ENCODE results near the gene NDUFS7.

NDUFS7 gene

DNA sequence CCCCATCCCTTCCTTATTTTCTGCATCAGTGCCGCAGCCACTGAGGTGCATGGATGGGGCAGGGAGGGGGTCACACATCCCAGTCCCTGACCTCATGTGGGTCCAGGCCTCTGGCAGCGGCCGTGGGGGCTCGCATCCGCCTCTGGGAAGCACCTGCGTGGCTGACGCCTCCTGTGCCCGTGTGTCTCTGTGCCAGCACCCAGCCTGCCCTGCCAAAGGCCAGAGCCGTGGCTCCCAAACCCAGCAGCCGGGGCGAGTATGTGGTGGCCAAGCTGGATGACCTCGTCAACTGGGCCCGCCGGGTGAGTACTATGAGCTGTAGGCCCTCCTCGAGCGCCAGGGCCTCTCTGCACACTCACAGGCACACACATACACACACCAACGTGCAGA is 4.9 kb downstream of the NDUFS7 start:
- ATAC-seq (ENCODE audit: low read depth), result no peak
- Histone ChIP-seq H3K9me3 (ENCODE audit: severe bottlenecking) (no peaks in the 10 kb centered on the region), H3K36me3 (ENCODE audit: low read depth) (peaks cover 19% of the 10 kb centered on the region), H3K27ac (ENCODE audit: poor library complexity, severe bottlenecking) (no peak overlapping the region), H3K4me3 (ENCODE audit: severe bottlenecking) (no peak overlapping the region), H3K27me3 (ENCODE audit: insufficient read depth, poor library complexity, severe bottlenecking) (no peaks in the 10 kb centered on the region), H3K4me1 (ENCODE audit: insufficient read depth, poor library complexity, severe bottlenecking) (no peaks in the 10 kb centered on the region)
- TF ChIP-seq, protein P1, sequence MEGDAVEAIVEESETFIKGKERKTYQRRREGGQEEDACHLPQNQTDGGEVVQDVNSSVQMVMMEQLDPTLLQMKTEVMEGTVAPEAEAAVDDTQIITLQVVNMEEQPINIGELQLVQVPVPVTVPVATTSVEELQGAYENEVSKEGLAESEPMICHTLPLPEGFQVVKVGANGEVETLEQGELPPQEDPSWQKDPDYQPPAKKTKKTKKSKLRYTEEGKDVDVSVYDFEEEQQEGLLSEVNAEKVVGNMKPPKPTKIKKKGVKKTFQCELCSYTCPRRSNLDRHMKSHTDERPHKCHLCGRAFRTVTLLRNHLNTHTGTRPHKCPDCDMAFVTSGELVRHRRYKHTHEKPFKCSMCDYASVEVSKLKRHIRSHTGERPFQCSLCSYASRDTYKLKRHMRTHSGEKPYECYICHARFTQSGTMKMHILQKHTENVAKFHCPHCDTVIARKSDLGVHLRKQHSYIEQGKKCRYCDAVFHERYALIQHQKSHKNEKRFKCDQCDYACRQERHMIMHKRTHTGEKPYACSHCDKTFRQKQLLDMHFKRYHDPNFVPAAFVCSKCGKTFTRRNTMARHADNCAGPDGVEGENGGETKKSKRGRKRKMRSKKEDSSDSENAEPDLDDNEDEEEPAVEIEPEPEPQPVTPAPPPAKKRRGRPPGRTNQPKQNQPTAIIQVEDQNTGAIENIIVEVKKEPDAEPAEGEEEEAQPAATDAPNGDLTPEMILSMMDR (IDR thresholded peaks at IDR 0.05; ENCODE audit: poor library complexity, severe bottlenecking), result no peak
- DNase-seq (ENCODE audit: low spot score), result no peak

DNA sequence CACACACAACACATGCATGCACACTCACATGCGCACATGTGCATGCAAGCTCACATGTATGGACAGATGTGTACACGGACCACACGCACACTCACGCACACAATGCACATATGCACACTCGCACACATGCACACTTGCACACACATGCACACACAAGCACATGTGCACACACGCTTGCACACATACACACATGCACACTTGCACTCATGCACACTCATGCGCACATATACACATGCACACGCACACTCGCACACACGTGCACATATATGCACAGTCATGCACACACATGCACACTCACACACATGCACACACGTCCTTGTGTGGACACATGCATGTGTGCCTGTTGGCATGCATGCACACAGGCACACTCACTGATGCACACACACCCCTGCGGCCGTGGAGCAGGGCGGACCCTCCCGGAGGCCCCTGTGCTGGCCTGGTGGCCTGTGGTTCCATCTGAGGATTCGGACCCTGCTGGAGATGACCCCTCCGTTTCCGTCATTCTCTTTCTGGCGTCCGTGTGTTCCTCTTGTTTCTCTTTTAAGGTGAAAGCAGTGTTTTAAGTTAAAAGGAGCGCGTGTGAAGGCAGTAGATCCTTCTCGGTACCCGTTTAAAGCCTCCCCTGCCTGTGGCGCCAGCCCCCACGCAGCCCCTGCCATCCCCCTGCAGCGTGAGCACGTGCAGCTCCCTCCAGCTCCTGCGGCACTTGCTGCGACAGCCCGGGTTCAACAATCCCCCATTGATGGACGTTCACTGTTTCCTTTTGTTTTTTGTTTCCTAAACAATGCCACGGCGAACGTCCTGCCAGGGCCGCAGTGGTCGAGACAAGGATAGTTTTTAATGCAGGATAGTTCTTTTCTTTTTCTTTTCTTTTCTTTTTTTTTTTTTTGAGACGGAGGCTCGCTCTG is 5.6 kb downstream of the NDUFS7 start:
- no peak for ATAC-seq (ENCODE audit: low read depth)
- no peaks in the 10 kb centered on the region for H3K4me1 ChIP-seq (ENCODE audit: insufficient read depth, poor library complexity, severe bottlenecking)
- H3K27ac ChIP-seq (ENCODE audit: poor library complexity, severe bottlenecking), result no peak overlapping the region
- H3K36me3 ChIP-seq (ENCODE audit: low read depth), result peaks cover 19% of the 10 kb centered on the region
- H3K9me3 ChIP-seq (ENCODE audit: severe bottlenecking), result no peaks in the 10 kb centered on the region
- H3K4me3 ChIP-seq (ENCODE audit: severe bottlenecking), result no peak overlapping the region
- TF ChIP-seq, protein P1 (IDR thresholded peaks at IDR 0.05; ENCODE audit: poor library complexity, severe bottlenecking), result no peak
- H3K27me3 ChIP-seq (ENCODE audit: insufficient read depth, poor library complexity, severe bottlenecking), result no peaks in the 10 kb centered on the region
- DNase-seq (ENCODE audit: low spot score), result no peak

DNA sequence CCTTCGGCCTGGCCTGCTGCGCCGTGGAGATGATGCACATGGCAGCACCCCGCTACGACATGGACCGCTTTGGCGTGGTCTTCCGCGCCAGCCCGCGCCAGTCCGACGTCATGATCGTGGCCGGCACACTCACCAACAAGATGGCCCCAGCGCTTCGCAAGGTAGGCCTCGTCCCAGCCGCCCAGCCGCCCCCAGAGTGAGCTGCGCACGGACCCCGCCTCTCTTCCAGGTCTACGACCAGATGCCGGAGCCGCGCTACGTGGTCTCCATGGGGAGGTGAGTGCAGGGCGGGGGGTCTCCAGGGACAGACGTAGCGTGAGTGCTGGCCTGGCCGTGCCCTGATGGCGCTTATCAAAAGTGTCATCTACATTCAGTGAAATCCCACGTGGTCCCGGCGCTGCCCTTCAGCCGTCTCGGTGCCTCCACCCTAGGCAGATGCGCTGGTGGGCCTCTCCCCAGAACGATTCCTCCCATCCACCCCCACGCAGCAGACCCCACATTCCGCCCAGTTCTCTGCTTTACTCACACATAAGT is 7.2 kb downstream of the NDUFS7 start:
- H3K27ac ChIP-seq (ENCODE audit: poor library complexity, severe bottlenecking), result no peak overlapping the region
- H3K9me3 ChIP-seq (ENCODE audit: severe bottlenecking), result no peaks in the 10 kb centered on the region
- H3K4me3 ChIP-seq (ENCODE audit: severe bottlenecking), result no peak overlapping the region
- H3K36me3 ChIP-seq (ENCODE audit: low read depth), result peaks cover 19% of the 10 kb centered on the region
- TF ChIP-seq, protein P1 (IDR thresholded peaks at IDR 0.05; ENCODE audit: poor library complexity, severe bottlenecking), result no peak
- peaks cover 4% of the 10 kb centered on the region for H3K4me1 ChIP-seq (ENCODE audit: insufficient read depth, poor library complexity, severe bottlenecking)
- DNase-seq (ENCODE audit: low spot score), result no peak
- no peaks in the 10 kb centered on the region for H3K27me3 ChIP-seq (ENCODE audit: insufficient read depth, poor library complexity, severe bottlenecking)
- ATAC-seq (ENCODE audit: low read depth), result no peak

DNA sequence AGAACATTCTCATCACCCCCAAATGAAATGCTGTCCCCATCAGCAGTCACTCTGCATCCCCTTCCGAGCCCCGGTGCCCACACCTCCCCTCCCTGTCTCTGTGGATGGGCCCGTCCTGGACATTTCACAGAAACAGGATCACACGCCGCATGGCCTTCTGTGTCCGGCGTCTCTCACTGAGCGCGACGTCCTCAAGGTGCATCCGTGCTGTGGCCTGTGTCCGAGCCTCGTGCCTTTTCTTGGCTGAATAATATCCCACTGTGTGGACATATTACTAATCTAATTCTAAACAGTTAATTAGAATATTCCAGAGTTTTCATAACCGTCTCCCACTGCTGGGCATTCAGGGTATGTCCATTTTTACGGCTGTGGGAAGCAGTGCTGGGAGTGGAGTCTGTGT is 8.7 kb downstream of the NDUFS7 start:
- H3K36me3 ChIP-seq (ENCODE audit: low read depth), result peaks cover 19% of the 10 kb centered on the region
- H3K27ac ChIP-seq (ENCODE audit: poor library complexity, severe bottlenecking), result no peak overlapping the region
- H3K27me3 ChIP-seq (ENCODE audit: insufficient read depth, poor library complexity, severe bottlenecking), result no peaks in the 10 kb centered on the region
- H3K9me3 ChIP-seq (ENCODE audit: severe bottlenecking), result no peaks in the 10 kb centered on the region
- peaks cover 4% of the 10 kb centered on the region for H3K4me1 ChIP-seq (ENCODE audit: insufficient read depth, poor library complexity, severe bottlenecking)
- H3K4me3 ChIP-seq (ENCODE audit: severe bottlenecking), result no peak overlapping the region
- DNase-seq (ENCODE audit: low spot score), result no peak
- TF ChIP-seq, protein P1 (IDR thresholded peaks at IDR 0.05; ENCODE audit: poor library complexity, severe bottlenecking), result no peak
- no peak for ATAC-seq (ENCODE audit: low read depth)
